ENCODE results near the gene KDM1A. TPM values are rescaled to one million over a fixed set of nuclear protein-coding genes. Genes with fewer than 3 reads are reported as not detected.

The KDM1A gene
- total RNA-seq, 1 experiment from 2014 or later = 162 TPM

DNA sequence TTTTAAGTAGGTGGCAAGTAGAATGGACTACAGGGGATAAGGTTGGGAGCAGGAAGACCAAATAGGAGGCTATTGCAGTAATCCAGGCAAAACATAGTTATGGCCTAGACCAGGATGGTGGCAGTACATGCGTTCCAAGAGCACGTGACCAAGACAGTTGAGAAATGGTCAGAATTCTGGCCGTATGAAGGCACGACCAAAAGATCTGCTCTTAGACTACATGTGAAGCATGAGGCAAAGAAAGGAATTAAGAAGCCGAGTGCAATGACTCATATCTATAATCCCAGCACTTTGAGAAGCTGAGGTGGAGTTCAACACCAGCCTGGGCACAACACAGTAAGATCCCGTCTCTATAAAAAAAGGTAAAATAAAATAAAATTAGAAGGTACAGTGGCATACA, 78.0 kb downstream of the KDM1A start:
- H3K4me2 ChIP-seq (ENCODE audit: low read length) = no peak overlapping the region
- H3K9me3 ChIP-seq (ENCODE audit: control insufficient read depth in 1 of 2, insufficient read depth in 1 of 2, low read depth in 1 of 2, low read length in 2 of 2) = no peaks in the 10 kb centered on the region
- ChIA-PET RAD21 (ENCODE audit: low non-redundant PET in 1 of 2, low total read pairs in 2 of 2, uncharacterized antibody in 2 of 2, unreplicated experiment in 2 of 2) (interaction anchor here in 1 of 2 experiments (3.2 kb wide), 1 partner anchor 88 kb away, joined by 26 read pairs; no protein-coding TSS in a partner anchor), CTCF (interaction anchor here (4.4 kb wide), 1 partner anchor 87 kb away, joined by 28 read pairs; no protein-coding TSS in a partner anchor), POLR2A (no interaction called here)
- H4K20me1 ChIP-seq (ENCODE audit: insufficient read depth) = no peaks in the 10 kb centered on the region; the same call in 1 of the 2 replicates
- peaks cover 3 to 14% of the 10 kb centered on the region in 2 experiments; a peak in 2 of 4 replicates for H3K36me3 ChIP-seq (ENCODE audit: control insufficient read depth in 1 of 2, insufficient read depth in 2 of 2, low read length in 2 of 2)
- no peak for DNase-seq (ENCODE audit: low read depth, low spot score)
- intact Hi-C loops (cut with micrococcal nuclease) = no loop called here
- BruUV-seq (replicated peaks) = no TSS peak
- H3K27ac ChIP-seq (ENCODE audit: low read depth, low read length) = no peak overlapping the region
- H3K9ac ChIP-seq (ENCODE audit: low read length) = no peak overlapping the region
- H3K9me2 ChIP-seq (ENCODE audit: insufficient read depth) = no peaks in the 10 kb centered on the region
- H2AFZ ChIP-seq (ENCODE audit: low read depth, low read length, poor library complexity, severe bottlenecking) = no peak overlapping the region
- TF ChIP-seq CTCF (IDR thresholded peaks at IDR 0.05 in 2 of 3, conservative IDR thresholded peaks at IDR 0.05 in 1 of 3; ENCODE audit: borderline replicate concordance in 1 of 3, insufficient read depth in 1 of 3, low read depth in 2 of 3, low read length in 2 of 3) (no peak), SIN3A (IDR thresholded peaks at IDR 0.05; ENCODE audit: low read depth) (no peak), REST (IDR thresholded peaks at IDR 0.05; ENCODE audit: low read depth) (no peak), SP1 (IDR thresholded peaks at IDR 0.05; ENCODE audit: low read depth) (no peak), ELF1 (IDR thresholded peaks at IDR 0.05; ENCODE audit: borderline replicate concordance, low read depth) (no peak), ZFX (IDR thresholded peaks at IDR 0.05) (no peak), FOSL1 (IDR thresholded peaks at IDR 0.05; ENCODE audit: low read depth) (no peak)
- TF ChIP-seq, protein P1, sequence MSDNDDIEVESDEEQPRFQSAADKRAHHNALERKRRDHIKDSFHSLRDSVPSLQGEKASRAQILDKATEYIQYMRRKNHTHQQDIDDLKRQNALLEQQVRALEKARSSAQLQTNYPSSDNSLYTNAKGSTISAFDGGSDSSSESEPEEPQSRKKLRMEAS (IDR thresholded peaks at IDR 0.05) = no peak
- TF ChIP-seq, protein P2, sequence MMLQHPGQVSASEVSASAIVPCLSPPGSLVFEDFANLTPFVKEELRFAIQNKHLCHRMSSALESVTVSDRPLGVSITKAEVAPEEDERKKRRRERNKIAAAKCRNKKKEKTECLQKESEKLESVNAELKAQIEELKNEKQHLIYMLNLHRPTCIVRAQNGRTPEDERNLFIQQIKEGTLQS (IDR thresholded peaks at IDR 0.05) = no peak
- H3K4me1 ChIP-seq (ENCODE audit: control insufficient read depth in 1 of 2, insufficient read depth in 2 of 2, low read length in 2 of 2) = peaks cover 20 to 41% of the 10 kb centered on the region in 2 experiments
- no peaks in the 10 kb centered on the region for H3K27me3 ChIP-seq (ENCODE audit: insufficient read depth, low read length)
- no peak overlapping the region for H3K4me3 ChIP-seq (replicated peaks in 1 of 2; ENCODE audit: low read depth in 1 of 2, low read length in 2 of 2)
- peaks cover 13% of the 10 kb centered on the region; the same call in 1 of the 2 replicates for H3K79me2 ChIP-seq (ENCODE audit: insufficient read depth, low read length)
- no peak for ATAC-seq
